HepG2 (cell line): ENCODE results near the gene CDH1. TPM values are rescaled to one million over a fixed set of nuclear protein-coding genes. Genes with fewer than 3 reads are reported as not detected.

Experiments
- ASH2L ChIP-seq: fragments of 300-600, 200-600 bp; sonication (generic); IDR thresholded peaks from 2 replicates; pipeline ENCODE4 v1.7.0; 2017; ENCODE audit warnings: low read depth, mild to moderate bottlenecking, moderate library complexity, mixed read lengths, low read length; ENCODE audit not compliant: insufficient read length
- CHD2 ChIP-seq: IDR thresholded peaks from 2 replicates; pipeline ENCODE4 v1.6.1; 2011; ENCODE audit warnings: low read depth, low read length, improper control_type of control experiment
- CSRNP2 ChIP-seq: sonication (generic); formaldehyde crosslinking; conservative IDR thresholded peaks from 2 replicates; pipeline ENCODE4 v1.8.0; 2022; ENCODE audit warnings: low read depth, missing genetic modification reagents
- DMAP1 ChIP-seq: IDR thresholded peaks from 2 replicates; pipeline ENCODE4 v1.6.1; 2016
- IRF1 ChIP-seq: sonication (generic); formaldehyde crosslinking; IDR thresholded peaks from 2 replicates; pipeline ENCODE4 v1.4.0; 2020; ENCODE audit warnings: low read depth, mild to moderate bottlenecking, missing genetic modification reagents
- MED1 ChIP-seq: sonication (generic); formaldehyde crosslinking; IDR thresholded peaks from 2 replicates; pipeline ENCODE4 v1.4.0; 2020; ENCODE audit warnings: missing genetic modification reagents
- RFX1 ChIP-seq: fragments of 450-650 bp; IDR thresholded peaks from 2 replicates; pipeline ENCODE4 v1.6.1; 2017
- SOX13 ChIP-seq, 3 experiments: fragments of 450-650 bp in 1 of 3; sonication (generic) in 1 of 3; formaldehyde crosslinking in 1 of 3; IDR thresholded peaks in 2 of 3; conservative IDR thresholded peaks in 1 of 3; 2 replicates each; pipeline versions ENCODE4 v1.5.0 to v1.6.1; 2016 to 2020; ENCODE audit warnings: antibody characterized with exemption in 1 of 3, mild to moderate bottlenecking in 1 of 3, missing compliant biosample characterization in 1 of 3, missing genetic modification reagents in 1 of 3, moderate library complexity in 1 of 3
- SRSF4 ChIP-seq: fragments of 200-400 bp; formaldehyde crosslinking; IDR thresholded peaks from one replicate; pipeline ENCODE4 v1.6.1; 2018; ENCODE audit warnings: mild to moderate bottlenecking, low read depth, low read length, moderate library complexity; ENCODE audit not compliant: poor library complexity, severe bottlenecking
- YY1 ChIP-seq: IDR thresholded peaks from 2 replicates; pipeline ENCODE4 v1.6.1; 2011; ENCODE audit warnings: low read length, low read depth, moderate library complexity, mild to moderate bottlenecking; ENCODE audit not compliant: insufficient read depth, insufficient replicate concordance
- ZNF180 ChIP-seq: sonication (generic); formaldehyde crosslinking; IDR thresholded peaks from 2 replicates; pipeline ENCODE4 v1.4.0; 2020; ENCODE audit warnings: low read depth, missing genetic modification reagents, borderline replicate concordance
- ZNF230 ChIP-seq: sonication (generic); formaldehyde crosslinking; IDR thresholded peaks from 2 replicates; pipeline ENCODE4 v1.4.0; 2020; ENCODE audit warnings: mild to moderate bottlenecking, missing genetic modification reagents
- ZNF547 ChIP-seq: sonication (generic); formaldehyde crosslinking; IDR thresholded peaks from 2 replicates; pipeline ENCODE4 v1.5.1; 2020; ENCODE audit warnings: mild to moderate bottlenecking, missing genetic modification reagents
- ZNF672 ChIP-seq: sonication (generic); formaldehyde crosslinking; IDR thresholded peaks from 2 replicates; pipeline ENCODE4 v1.8.1; 2022; ENCODE audit warnings: missing genetic modification reagents
- ZNF720 ChIP-seq: sonication (generic); formaldehyde crosslinking; IDR thresholded peaks from 2 replicates; pipeline ENCODE4 v1.4.0; 2020; ENCODE audit warnings: missing genetic modification reagents
- ZNF770 ChIP-seq: sonication (generic); formaldehyde crosslinking; IDR thresholded peaks from 2 replicates; pipeline ENCODE4 v1.5.0; 2020; ENCODE audit warnings: mild to moderate bottlenecking, missing genetic modification reagents
- polyA plus RNA-seq, 8 experiments: library from polyadenylated mRNA; depleted of rRNA in 3 of 8; stranded (reverse) in 7 of 8; unstranded in 1 of 8; fragments of >200 nt; fragmentation: Illumina TruSeq in 4 of 8; extraction: Trizol in 4 of 8; gene quantifications; 2 replicates each; pipeline versions ENCODE4 v1.2.1 to v1.2.3, GENCODE V29; 2011 to 2016; ENCODE audit warnings: low read depth in 4 of 8, missing spikeins in 1 of 8, mixed read lengths in 1 of 8; ENCODE audit not compliant: insufficient read depth in 1 of 8
- total RNA-seq, 5 experiments: library from RNA; depleted of rRNA; stranded (reverse); fragments of >200 nt; fragmentation: Illumina TruSeq; extraction: Trizol; gene quantifications; 2 replicates each; pipeline ENCODE4 v1.2.3, GENCODE V29; 2016; ENCODE audit warnings: low read depth in 1 of 5
- TF ChIP-seq, protein P1 (sequence below): fragments of 450-650 bp; IDR thresholded peaks from 2 replicates; pipeline ENCODE4 v1.6.1; 2017; ENCODE audit warnings: mild to moderate bottlenecking
- TF ChIP-seq, protein P2 (sequence below): sonication (generic); formaldehyde crosslinking; IDR thresholded peaks from 2 replicates; pipeline ENCODE4 v1.4.0; 2020; ENCODE audit warnings: mild to moderate bottlenecking, missing genetic modification reagents

The CDH1 gene
- total and polyA plus RNA-seq, 2 of the 13 experiments (the other 11 are each of a cell fraction or from before 2014, with no cell fraction given), result 0.95 to 9.8 TPM

DNA sequence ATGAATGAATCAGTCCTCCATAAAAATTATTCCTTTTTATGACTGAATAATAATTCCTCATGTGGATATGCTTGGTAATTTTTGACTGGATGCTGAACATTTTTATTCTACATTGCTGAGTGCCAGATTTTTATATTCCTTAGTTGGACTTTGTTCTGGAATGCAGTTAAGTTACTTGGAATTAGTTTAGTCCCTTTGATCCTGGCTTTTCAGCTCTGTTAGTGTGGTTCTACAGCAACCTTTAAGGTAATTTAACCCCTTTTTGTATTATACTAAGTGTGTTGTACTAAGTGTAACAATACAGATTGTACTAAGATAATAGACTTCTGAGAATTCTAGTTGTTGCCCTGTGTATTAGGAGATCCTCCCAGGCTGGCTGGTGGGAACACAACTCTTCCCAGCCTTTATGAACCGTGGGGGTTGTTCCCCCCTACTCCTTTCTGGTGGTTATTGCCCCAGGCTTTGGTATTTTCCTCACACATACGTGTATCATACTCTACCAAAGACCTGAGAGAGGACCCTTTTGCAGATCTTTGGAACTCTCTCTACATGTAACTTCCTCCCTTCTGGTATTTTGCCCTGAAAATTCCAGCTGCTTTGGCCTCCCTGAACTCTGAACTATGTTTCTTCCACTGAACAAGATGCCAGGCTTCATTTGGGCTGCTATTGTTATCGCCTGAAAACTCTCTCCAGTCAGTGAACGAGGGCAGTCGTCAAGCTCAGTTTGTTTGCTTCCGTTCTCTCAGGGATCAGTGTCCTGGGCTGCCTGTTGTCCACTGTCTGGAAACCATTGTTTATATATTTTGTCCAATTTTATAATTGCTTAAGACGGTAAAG lies 136.8 kb downstream of the CDH1 start (continued):
- TF ChIP-seq ASH2L (peak; percentile 93), SRSF4 (no peak), DMAP1 (CRISPR knock-in tag) (0 out of 2 replicates have a peak, but pooled peaks have one; percentile 12), MED1 (no peak), RFX1 (no peak), CSRNP2 (CRISPR knock-in tag) (no peak), IRF1 (no peak), CHD2 (no peak), ZNF770 (no peak), ZNF547 (CRISPR knock-in tag) (no peak), SOX13 (IDR thresholded peaks at IDR 0.05) (no peak; the same call in none of the 2 replicates), SOX13 (CRISPR knock-in tag; conservative IDR thresholded peaks at IDR 0.05 in 1 of 2, IDR thresholded peaks at IDR 0.05 in 1 of 2) (peak in 1 of 2 experiments; percentile 87; a peak in 2 of 4 replicates), ZNF672 (CRISPR knock-in tag) (no peak), ZNF180 (CRISPR knock-in tag) (no peak), ZNF720 (CRISPR knock-in tag) (no peak), ZNF230 (CRISPR knock-in tag) (no peak), YY1 (no peak)
- TF ChIP-seq, protein P1, sequence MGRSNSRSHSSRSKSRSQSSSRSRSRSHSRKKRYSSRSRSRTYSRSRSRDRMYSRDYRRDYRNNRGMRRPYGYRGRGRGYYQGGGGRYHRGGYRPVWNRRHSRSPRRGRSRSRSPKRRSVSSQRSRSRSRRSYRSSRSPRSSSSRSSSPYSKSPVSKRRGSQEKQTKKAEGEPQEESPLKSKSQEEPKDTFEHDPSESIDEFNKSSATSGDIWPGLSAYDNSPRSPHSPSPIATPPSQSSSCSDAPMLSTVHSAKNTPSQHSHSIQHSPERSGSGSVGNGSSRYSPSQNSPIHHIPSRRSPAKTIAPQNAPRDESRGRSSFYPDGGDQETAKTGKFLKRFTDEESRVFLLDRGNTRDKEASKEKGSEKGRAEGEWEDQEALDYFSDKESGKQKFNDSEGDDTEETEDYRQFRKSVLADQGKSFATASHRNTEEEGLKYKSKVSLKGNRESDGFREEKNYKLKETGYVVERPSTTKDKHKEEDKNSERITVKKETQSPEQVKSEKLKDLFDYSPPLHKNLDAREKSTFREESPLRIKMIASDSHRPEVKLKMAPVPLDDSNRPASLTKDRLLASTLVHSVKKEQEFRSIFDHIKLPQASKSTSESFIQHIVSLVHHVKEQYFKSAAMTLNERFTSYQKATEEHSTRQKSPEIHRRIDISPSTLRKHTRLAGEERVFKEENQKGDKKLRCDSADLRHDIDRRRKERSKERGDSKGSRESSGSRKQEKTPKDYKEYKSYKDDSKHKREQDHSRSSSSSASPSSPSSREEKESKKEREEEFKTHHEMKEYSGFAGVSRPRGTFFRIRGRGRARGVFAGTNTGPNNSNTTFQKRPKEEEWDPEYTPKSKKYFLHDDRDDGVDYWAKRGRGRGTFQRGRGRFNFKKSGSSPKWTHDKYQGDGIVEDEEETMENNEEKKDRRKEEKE, result no peak
- TF ChIP-seq, protein P2, sequence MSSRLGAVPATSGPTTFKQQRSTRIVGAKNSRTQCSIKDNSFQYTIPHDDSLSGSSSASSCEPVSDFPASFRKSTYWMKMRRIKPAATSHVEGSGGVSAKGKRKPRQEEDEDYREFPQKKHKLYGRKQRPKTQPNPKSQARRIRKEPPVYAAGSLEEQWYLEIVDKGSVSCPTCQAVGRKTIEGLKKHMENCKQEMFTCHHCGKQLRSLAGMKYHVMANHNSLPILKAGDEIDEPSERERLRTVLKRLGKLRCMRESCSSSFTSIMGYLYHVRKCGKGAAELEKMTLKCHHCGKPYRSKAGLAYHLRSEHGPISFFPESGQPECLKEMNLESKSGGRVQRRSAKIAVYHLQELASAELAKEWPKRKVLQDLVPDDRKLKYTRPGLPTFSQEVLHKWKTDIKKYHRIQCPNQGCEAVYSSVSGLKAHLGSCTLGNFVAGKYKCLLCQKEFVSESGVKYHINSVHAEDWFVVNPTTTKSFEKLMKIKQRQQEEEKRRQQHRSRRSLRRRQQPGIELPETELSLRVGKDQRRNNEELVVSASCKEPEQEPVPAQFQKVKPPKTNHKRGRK, result no peak
